Liver (tissue), 9 donors: ENCODE data around the gene ETV6. TPM values are rescaled to one million over a fixed set of nuclear protein-coding genes. Genes with fewer than 3 reads are reported as not detected.

Source experiments
- DNase-seq: peaks from one replicate; pipeline ENCODE4 v3.0.0-alpha.2; 2017; ENCODE audit warnings: low spot score
- H3K27ac ChIP-seq, 2 donors: one replicate each; pipeline ENCODE4 v1.7.0; 2013; ENCODE audit warnings: inconsistent platforms in 2 of 2, low read length in 2 of 2, control low read depth in 1 of 2, low read depth in 1 of 2, mild to moderate bottlenecking in 1 of 2
- H3K27me3 ChIP-seq, 4 donors: one replicate each; pipeline versions ENCODE4 v1.6.1 to v1.7.0; 2013; ENCODE audit warnings: low read length in 3 of 4, inconsistent platforms in 1 of 4, mild to moderate bottlenecking in 1 of 4, moderate library complexity in 1 of 4; ENCODE audit not compliant: control insufficient read depth in 4 of 4, insufficient read depth in 4 of 4
- H3K36me3 ChIP-seq, 4 donors: one replicate each; pipeline versions ENCODE4 v1.6.1 to v1.7.0; 2013; ENCODE audit warnings: low read length in 3 of 4, mild to moderate bottlenecking in 3 of 4, low read depth in 1 of 4, moderate library complexity in 1 of 4; ENCODE audit not compliant: control insufficient read depth in 4 of 4, insufficient read depth in 3 of 4
- H3K4me1 ChIP-seq, 4 donors: one replicate each; pipeline versions ENCODE4 v1.6.1 to v1.7.0; 2013; ENCODE audit warnings: low read length in 3 of 4, mild to moderate bottlenecking in 3 of 4, moderate library complexity in 1 of 4; ENCODE audit not compliant: control insufficient read depth in 4 of 4, insufficient read depth in 4 of 4
- H3K4me3 ChIP-seq, 3 donors: one replicate each; pipeline versions ENCODE4 v1.6.1 to v1.7.0; 2013; ENCODE audit warnings: low read length in 3 of 3, control low read depth in 1 of 3, low read depth in 1 of 3, mild to moderate bottlenecking in 1 of 3
- H3K9ac ChIP-seq, 2 donors: one replicate each; pipeline ENCODE4 v1.7.0; 2013; ENCODE audit warnings: low read length in 2 of 2, mild to moderate bottlenecking in 2 of 2, moderate library complexity in 2 of 2, control low read depth in 1 of 2, low read depth in 1 of 2
- H3K9me3 ChIP-seq, 4 donors: one replicate each; pipeline versions ENCODE4 v1.6.1 to v1.7.0; 2013; ENCODE audit warnings: low read length in 3 of 4; ENCODE audit not compliant: control insufficient read depth in 4 of 4
- ATF3 ChIP-seq: IDR thresholded peaks from 2 replicates; pipeline ENCODE4 v1.6.1; 2016; ENCODE audit warnings: antibody characterized with exemption
- EGR1 ChIP-seq, 2 donors: IDR thresholded peaks; 2 replicates each; pipeline ENCODE4 v1.6.1; 2016 to 2018; ENCODE audit warnings: antibody characterized with exemption in 2 of 2, low read depth in 2 of 2
- FOXA1 ChIP-seq: IDR thresholded peaks from 2 replicates; pipeline ENCODE4 v1.6.1; 2016; ENCODE audit warnings: antibody characterized with exemption
- FOXA2 ChIP-seq: IDR thresholded peaks from 2 replicates; pipeline ENCODE4 v1.6.1; 2016; ENCODE audit warnings: antibody characterized with exemption
- GABPA ChIP-seq, 2 donors: IDR thresholded peaks in 1 of 2; conservative IDR thresholded peaks in 1 of 2; 2 replicates each; pipeline ENCODE4 v1.6.1; 2016; ENCODE audit warnings: antibody characterized with exemption in 2 of 2, mild to moderate bottlenecking in 1 of 2, moderate library complexity in 1 of 2
- HNF4G ChIP-seq: IDR thresholded peaks from 2 replicates; pipeline ENCODE4 v1.6.1; 2016; ENCODE audit warnings: antibody characterized with exemption
- JUND ChIP-seq, 2 donors: IDR thresholded peaks; 2 replicates each; pipeline ENCODE4 v1.6.1; 2016; ENCODE audit warnings: antibody characterized with exemption in 2 of 2
- NR2F2 ChIP-seq: IDR thresholded peaks from 2 replicates; pipeline ENCODE4 v1.6.1; 2016; ENCODE audit warnings: antibody characterized with exemption
- RAD21 ChIP-seq, 2 donors: IDR thresholded peaks; 2 replicates each; pipeline ENCODE4 v1.6.1; 2016; ENCODE audit warnings: antibody characterized with exemption in 2 of 2, mild to moderate bottlenecking in 2 of 2
- RXRA ChIP-seq, 2 donors: IDR thresholded peaks; 2 replicates each; pipeline ENCODE4 v1.6.1; 2017 to 2018; ENCODE audit warnings: antibody characterized with exemption in 2 of 2, mild to moderate bottlenecking in 1 of 2
- SP1 ChIP-seq: IDR thresholded peaks from 2 replicates; pipeline ENCODE4 v1.6.1; 2018; ENCODE audit warnings: antibody characterized with exemption, mild to moderate bottlenecking
- TAF1 ChIP-seq: conservative IDR thresholded peaks from 2 replicates; pipeline ENCODE4 v1.6.1; 2016; ENCODE audit warnings: antibody characterized with exemption, mild to moderate bottlenecking
- YY1 ChIP-seq: IDR thresholded peaks from 2 replicates; pipeline ENCODE4 v1.6.1; 2016; ENCODE audit warnings: antibody characterized with exemption, mild to moderate bottlenecking
- WGBS: extraction: QIAGEN DNeasy Blood & Tissue Kit; methylation state at CpG from one replicate; pipeline ENCODE4 v1.1.7; 2013; 5-methylcytosine and 5-hydroxymethylcytosine counted together
- polyA plus RNA-seq, 2 donors: library from polyadenylated mRNA; stranded (reverse) in 1 of 2; unstranded in 1 of 2; fragments of 200-250 nt in 1 of 2; fragments of >200 nt in 1 of 2; fragmentation: Nextera tagmentation in 1 of 2; extraction: Ambion mirVana in 1 of 2; gene quantifications; one replicate each; pipeline versions ENCODE4 v1.2.1 to v1.2.3, GENCODE V29; 2013 to 2015
- total RNA-seq, 2 donors: library from RNA; depleted of rRNA; stranded (reverse); fragments of >200 nt; gene quantifications; one replicate each; pipeline ENCODE4 v1.2.3, GENCODE V29; 2014
- TF ChIP-seq, protein P1 (sequence below): IDR thresholded peaks from 2 replicates; pipeline ENCODE4 v1.6.1; 2016; ENCODE audit warnings: antibody characterized with exemption
- TF ChIP-seq, protein P2 (sequence below): IDR thresholded peaks from 2 replicates; pipeline ENCODE4 v1.6.1; 2016; ENCODE audit warnings: antibody characterized with exemption, mild to moderate bottlenecking
- donor health status: healthy.
- donor health status: healthy.
- donor health status: healthy.
- donor health status: healthy.
- donor health status: healthy.

ETV6 gene
- total and polyA plus RNA-seq, 4 donors: 2.0 to 6.2 (median 3.5) TPM

DNA sequence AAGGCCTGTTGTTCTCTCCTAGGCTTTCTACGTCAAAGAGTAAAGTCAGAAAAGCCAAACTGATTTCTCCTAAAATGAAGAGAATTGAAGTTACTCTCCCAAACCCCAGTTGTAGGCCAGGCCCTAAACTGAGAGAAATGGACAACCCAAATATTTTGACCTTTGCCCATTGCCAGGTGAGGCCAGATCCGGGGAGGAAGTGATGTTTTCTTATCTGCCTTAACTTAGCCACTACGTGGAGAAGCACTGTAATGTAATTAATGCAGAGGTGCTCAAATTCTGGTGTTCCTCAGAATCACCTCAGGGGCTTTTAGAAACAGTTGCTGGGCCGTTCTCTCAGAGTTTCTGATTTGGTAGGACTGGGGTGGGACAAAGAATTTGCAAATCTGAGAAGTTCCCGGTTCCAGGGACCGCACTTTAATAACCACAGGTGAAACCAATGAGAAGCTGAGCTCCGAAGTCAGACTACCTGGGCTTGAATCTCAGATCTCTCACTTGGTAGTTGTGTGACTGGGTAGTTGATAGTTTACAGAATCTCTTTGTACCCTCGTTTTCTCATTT lies 73.2 kb downstream of the ETV6 start:
- Histone ChIP-seq H3K27me3 (no peaks in the 10 kb centered on the region), H3K4me3 (no peak overlapping the region), H3K9me3 (no peaks in the 10 kb centered on the region), H3K36me3 (no peaks in the 10 kb centered on the region), H3K27ac (no peak overlapping the region), H3K9ac (no peak overlapping the region), H3K4me1 (peaks cover 7 to 26% (median 10%) of the 10 kb centered on the region in 4 donors)
- DNase-seq: no peak
- TF ChIP-seq HNF4G: no peak
- TF ChIP-seq TAF1: no peak
- no peak for TF ChIP-seq RXRA (IDR thresholded peaks at IDR 0.05)
- TF ChIP-seq, protein P1, sequence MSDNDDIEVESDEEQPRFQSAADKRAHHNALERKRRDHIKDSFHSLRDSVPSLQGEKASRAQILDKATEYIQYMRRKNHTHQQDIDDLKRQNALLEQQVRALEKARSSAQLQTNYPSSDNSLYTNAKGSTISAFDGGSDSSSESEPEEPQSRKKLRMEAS: no peak
- TF ChIP-seq SP1: no peak
- TF ChIP-seq, protein P2, sequence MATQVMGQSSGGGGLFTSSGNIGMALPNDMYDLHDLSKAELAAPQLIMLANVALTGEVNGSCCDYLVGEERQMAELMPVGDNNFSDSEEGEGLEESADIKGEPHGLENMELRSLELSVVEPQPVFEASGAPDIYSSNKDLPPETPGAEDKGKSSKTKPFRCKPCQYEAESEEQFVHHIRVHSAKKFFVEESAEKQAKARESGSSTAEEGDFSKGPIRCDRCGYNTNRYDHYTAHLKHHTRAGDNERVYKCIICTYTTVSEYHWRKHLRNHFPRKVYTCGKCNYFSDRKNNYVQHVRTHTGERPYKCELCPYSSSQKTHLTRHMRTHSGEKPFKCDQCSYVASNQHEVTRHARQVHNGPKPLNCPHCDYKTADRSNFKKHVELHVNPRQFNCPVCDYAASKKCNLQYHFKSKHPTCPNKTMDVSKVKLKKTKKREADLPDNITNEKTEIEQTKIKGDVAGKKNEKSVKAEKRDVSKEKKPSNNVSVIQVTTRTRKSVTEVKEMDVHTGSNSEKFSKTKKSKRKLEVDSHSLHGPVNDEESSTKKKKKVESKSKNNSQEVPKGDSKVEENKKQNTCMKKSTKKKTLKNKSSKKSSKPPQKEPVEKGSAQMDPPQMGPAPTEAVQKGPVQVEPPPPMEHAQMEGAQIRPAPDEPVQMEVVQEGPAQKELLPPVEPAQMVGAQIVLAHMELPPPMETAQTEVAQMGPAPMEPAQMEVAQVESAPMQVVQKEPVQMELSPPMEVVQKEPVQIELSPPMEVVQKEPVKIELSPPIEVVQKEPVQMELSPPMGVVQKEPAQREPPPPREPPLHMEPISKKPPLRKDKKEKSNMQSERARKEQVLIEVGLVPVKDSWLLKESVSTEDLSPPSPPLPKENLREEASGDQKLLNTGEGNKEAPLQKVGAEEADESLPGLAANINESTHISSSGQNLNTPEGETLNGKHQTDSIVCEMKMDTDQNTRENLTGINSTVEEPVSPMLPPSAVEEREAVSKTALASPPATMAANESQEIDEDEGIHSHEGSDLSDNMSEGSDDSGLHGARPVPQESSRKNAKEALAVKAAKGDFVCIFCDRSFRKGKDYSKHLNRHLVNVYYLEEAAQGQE: no peak
- no peak for TF ChIP-seq FOXA1
- TF ChIP-seq JUND (IDR thresholded peaks at IDR 0.05): no peak
- TF ChIP-seq ATF3: no peak
- no peak for TF ChIP-seq YY1
- no peak for TF ChIP-seq FOXA2
- TF ChIP-seq RAD21 (IDR thresholded peaks at IDR 0.05): no peak
- 83% methylated on average over 8 of the region's 8 CpGs for WGBS

DNA sequence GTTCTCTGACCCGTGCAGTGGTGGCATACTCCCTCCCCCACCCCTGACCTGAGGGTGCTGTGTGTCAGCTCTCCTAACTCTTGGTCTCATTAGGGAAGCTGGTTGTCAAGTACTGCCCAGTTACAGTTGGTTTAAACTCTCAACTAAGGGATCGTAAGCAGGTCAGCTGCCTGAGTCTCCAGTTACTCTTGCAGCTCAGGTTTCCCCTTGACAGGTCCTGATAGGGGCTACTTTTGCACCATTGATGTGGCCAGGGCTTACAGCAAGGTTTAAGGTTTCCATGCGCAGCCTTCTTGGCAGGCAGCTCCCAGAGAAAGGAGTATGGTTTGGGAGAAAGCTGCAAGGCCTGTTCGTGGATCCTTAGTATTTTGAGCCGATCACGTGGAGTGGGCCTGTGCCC lies 74.5 kb downstream of the ETV6 start:
- H3K9ac ChIP-seq: no peak overlapping the region
- DNase-seq: no peak

More for the DNA sequence above, 74.5 kb downstream of the ETV6 start:
- no peaks in the 10 kb centered on the region for H3K27me3 ChIP-seq
- no peaks in the 10 kb centered on the region for H3K36me3 ChIP-seq
- no peak overlapping the region for H3K4me3 ChIP-seq
- peaks cover 1 to 24% (median 8%) of the 10 kb centered on the region in 4 donors for H3K4me1 ChIP-seq
- TF ChIP-seq, protein P2: no peak
- TF ChIP-seq RAD21 (IDR thresholded peaks at IDR 0.05) (no peak), YY1 (no peak), FOXA1 (no peak), JUND (IDR thresholded peaks at IDR 0.05) (no peak), TAF1 (no peak), SP1 (no peak), EGR1 (IDR thresholded peaks at IDR 0.05; ENCODE audit: low read depth in 2 of 2) (no peak), HNF4G (no peak), NR2F2 (no peak), RXRA (IDR thresholded peaks at IDR 0.05) (no peak), GABPA (IDR thresholded peaks at IDR 0.05 in 1 of 2, conservative IDR thresholded peaks at IDR 0.05 in 1 of 2) (no peak)
- TF ChIP-seq, protein P1: no peak
- H3K27ac ChIP-seq: peak overlapping the region in 1 of 2 donors; percentile 14
- no peaks in the 10 kb centered on the region for H3K9me3 ChIP-seq
- 90% methylated on average over 6 of the region's 6 CpGs for WGBS
